GM13976 (cell line): ENCODE results near the gene RSPH6A.

Experiments
- DNase-seq: peaks from one replicate; pipeline ENCODE4 v3.0.0; 2012; ENCODE audit warnings: low spot score
- in situ Hi-C: fragments of 300-500 bp; cut with MboI; formaldehyde crosslinking; loops from one replicate; pipeline ENCODE4 v1.12.0; 2022; ENCODE audit warnings: low sequenced_read_pairs, mixed read lengths, inconsistent platforms; ENCODE audit not compliant: unreplicated experiment
- TF ChIP-seq, protein P1 (sequence below): IDR thresholded peaks from 2 replicates; pipeline ENCODE4 v1.5.1; 2012; ENCODE audit warnings: borderline replicate concordance, mild to moderate bottlenecking; ENCODE audit not compliant: insufficient read depth; ENCODE audit errors: extremely low read depth, missing control alignments, control extremely low read depth

The RSPH6A gene

DNA sequence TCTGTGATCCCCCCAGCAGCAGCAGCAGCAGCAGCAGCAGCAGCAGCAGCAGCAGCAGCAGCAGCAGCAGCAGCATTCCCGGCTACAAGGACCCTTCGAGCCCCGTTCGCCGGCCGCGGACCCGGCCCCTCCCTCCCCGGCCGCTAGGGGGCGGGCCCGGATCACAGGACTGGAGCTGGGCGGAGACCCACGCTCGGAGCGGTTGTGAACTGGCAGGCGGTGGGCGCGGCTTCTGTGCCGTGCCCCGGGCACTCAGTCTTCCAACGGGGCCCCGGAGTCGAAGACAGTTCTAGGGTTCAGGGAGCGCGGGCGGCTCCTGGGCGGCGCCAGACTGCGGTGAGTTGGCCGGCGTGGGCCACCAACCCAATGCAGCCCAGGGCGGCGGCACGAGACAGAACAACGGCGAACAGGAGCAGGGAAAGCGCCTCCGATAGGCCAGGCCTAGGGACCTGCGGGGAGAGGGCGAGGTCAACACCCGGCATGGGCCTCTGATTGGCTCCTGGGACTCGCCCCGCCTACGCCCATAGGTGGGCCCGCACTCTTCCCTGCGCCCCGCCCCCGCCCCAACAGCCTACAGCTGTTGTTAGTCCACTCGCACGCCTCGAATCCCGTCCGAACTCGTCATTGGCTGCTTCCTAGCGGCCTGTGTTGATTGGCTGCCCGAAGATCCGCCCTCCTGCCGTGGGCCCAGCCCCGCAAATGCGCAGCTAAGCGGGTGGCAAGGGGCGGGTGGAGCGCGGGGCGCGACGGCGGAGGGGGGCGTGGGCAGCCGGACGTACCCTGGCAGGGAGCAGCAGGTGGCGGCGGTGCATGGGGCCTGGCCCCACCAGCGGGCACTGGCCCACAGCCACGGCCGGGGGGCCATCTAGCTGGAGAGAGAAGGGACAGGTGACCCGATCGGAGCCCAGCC, 44.7 kb downstream of the RSPH6A start:
- peak; percentile 91 for DNase-seq
- TF ChIP-seq, protein P1, sequence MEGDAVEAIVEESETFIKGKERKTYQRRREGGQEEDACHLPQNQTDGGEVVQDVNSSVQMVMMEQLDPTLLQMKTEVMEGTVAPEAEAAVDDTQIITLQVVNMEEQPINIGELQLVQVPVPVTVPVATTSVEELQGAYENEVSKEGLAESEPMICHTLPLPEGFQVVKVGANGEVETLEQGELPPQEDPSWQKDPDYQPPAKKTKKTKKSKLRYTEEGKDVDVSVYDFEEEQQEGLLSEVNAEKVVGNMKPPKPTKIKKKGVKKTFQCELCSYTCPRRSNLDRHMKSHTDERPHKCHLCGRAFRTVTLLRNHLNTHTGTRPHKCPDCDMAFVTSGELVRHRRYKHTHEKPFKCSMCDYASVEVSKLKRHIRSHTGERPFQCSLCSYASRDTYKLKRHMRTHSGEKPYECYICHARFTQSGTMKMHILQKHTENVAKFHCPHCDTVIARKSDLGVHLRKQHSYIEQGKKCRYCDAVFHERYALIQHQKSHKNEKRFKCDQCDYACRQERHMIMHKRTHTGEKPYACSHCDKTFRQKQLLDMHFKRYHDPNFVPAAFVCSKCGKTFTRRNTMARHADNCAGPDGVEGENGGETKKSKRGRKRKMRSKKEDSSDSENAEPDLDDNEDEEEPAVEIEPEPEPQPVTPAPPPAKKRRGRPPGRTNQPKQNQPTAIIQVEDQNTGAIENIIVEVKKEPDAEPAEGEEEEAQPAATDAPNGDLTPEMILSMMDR, result peak; percentile 90
- in situ Hi-C loops, result no loop called here

DNA sequence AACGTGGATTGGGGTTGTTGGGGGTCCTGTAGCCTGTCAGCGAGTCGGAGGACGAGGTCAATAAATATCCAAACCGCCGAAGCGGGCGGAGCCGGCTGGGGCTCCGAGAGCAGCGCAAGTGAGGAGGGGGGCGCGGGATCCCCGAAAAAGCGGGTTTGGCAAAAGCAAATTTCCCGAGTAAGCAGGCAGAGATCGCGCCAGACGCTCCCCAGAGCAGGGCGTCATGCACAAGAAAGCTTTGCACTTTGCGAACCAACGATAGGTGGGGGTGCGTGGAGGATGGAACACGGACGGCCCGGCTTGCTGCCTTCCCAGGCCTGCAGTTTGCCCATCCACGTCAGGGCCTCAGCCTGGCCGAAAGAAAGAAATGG, 45.3 kb downstream of the RSPH6A start:
- TF ChIP-seq, protein P1, result no peak
- DNase-seq, result no peak

DNA sequence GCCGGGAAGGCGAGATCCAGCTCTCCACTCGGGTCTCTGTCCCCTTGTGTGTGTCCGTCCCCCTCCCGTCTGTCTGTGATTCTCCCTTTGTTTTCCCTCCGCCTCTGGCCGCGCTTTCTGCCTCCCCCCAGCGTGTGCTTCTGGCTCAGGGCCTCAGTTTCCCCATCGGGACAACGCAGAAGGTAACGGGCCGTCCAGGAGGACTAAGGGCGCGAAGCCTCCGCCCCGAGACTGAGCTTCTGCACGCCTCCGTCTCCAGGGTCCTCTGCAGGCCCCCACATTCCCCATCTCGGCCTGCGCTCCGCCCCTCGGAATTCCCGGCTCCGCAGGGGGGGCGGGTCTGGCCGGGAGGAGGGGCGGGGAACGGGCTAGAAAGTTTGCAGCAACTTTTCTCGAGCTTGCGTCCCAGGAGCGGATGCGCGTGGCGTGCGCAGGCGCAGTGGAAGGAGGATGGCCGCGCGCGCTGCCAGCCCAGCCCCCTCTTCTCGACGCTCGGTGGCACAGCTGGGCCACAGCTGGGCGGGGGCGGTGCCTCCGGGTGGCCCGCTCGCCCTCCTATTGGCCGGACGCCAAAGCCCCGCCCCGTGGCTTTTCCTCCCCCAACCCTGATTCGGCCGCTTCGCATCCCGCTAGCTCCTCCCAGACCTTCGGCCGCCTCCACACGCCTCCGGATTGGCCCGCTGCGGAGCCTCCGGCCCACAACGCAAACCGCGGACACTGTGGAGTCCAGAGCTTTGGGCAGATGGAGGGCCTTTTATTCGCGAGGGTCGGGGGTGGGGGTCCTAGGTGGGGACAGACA, 45.9 kb downstream of the RSPH6A start, which contains the start of gene SIX5:
Gene SIX5 (minus strand): TSS at position 269 of the 799 bp plus-strand sequence. CDS start 408 bp downstream, outside the sequence.
- peak; percentile 99 for DNase-seq
- in situ Hi-C loops, result no loop called here
- TF ChIP-seq, protein P1, result no peak

More for the DNA sequence above, 45.3 kb downstream of the RSPH6A start:
- in situ Hi-C loops, result no loop called here

DNA sequence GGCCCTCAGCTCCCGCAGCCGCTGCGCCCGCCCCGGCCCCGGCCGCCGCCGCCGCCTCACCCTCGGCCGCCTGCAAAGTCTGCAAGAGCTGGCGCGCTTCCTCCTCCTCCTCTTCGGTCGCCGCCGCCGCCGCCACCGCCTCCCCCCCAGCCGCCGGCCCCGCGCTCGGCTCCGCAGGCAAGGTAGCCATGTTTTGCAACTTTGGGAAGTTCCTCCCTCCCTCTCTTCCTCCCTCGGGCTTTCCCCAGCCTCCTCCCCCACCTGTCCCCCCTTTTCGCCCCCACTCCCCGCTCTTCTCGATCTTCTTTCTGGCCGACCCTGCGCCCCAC, 46.5 kb downstream of the RSPH6A start:
- in situ Hi-C loops, result no loop called here
- TF ChIP-seq, protein P1, result no peak
- no peak for DNase-seq

DNA sequence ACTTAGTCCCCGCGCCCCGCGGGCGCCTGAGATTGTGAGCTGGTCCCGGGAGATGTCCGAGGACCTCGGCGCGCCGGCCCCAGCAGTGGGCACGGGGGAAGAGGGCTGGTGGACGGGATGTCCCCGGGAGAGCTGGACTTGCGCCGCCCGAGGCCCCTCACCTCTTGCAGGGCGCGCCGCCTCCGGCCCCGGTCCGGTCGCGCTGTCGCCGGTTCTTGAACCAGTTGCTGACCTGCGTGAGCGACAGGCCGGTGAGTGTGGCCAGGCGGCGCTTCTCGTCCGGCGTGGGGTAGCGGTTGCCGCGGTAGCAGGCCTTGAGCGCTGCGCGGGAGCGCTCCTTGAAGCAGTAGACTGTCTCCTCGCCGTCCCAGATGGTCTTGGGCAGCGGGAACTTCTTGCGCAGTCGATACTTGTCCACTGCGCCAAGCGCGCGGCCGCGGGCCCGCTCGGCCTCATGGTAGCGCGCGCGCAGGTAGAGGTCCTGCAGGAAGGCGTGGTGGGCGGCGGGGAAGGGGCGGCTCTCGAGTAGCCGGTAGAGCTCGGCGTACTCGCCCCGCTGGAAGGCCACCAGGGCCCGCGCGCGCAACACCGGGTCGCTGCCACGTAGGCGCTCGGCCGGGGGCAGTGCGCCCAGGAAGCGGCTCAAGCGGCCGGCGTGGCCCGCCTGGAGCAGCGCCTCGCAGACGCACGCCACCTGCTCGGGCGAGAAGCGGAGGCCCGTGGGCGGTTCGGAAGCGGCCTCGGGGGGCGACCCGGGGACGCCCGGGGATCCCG, 47.0 kb downstream of the RSPH6A start:
- in situ Hi-C loops, result no loop called here
- TF ChIP-seq, protein P1, result no peak
- peak; percentile 77 for DNase-seq

DNA sequence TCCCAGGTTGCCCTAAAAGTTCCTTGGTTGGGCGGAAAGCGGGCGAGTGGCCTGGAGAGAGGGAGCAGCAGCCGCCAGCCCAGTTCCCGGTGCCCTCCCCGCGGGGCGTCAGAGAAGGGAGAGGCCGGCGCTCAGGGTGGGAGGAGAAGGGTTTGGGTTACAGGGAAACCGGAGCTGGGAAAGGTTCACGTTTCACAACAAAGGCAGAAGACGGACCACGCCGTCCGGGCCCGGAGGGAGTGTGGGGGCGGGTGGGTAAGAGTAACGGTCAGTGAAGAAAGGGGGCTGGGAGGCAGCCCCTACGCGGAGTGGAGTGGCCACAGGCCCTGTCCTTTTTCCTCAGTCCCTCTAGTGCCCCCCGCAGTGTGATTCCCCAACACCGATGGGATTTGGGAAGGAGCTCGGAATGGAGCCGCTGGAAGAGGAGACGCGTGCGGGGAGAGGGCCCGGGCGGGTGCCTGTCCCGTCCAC, 47.7 kb downstream of the RSPH6A start:
- TF ChIP-seq, protein P1, result no peak
- in situ Hi-C loops, result no loop called here
- no peak for DNase-seq
